OCI-LY7 (cell line): Measurements from ENCODE around the gene HRH3. TPM values are rescaled to one million over a fixed set of nuclear protein-coding genes. Genes with fewer than 3 reads are reported as not detected.

ENCODE experiments used
- BruUV-seq: library from RNA; stranded (reverse); fragments of 400-500 nt; replicated peaks from 2 replicates; lab custom pipeline; 2021; lab: Mats Ljungman, UMichigan
- CTCF ChIA-PET: fragments of 300-600 bp; sonication (Branson Sonifier 250); formaldehyde crosslinking; loops from one replicate; lab custom pipeline; 2022; ENCODE audit warnings: antibody characterized with exemption; ENCODE audit not compliant: unreplicated experiment; lab: Charles Lee
- POLR2A ChIA-PET: fragments of 300-600 bp; sonication (Branson Sonifier 250); formaldehyde crosslinking; loops from one replicate; lab custom pipeline; 2022; ENCODE audit warnings: antibody characterized with exemption; lab: Charles Lee
- DNase-seq: peaks from one replicate; pipeline ENCODE4 v3.0.0-alpha.2; 2015; ENCODE audit warnings: low spot score
- H2AFZ ChIP-seq: fragments of 200-600 bp; sonication (generic), shearing (Covaris generic); 2 replicates; pipeline ENCODE4 v1.6.1; 2014; ENCODE audit warnings: mild to moderate bottlenecking, antibody characterized with exemption, low read length, moderate library complexity
- H3K27ac ChIP-seq: fragments of 200-600 bp; sonication (generic); 2 replicates; pipeline ENCODE4 v1.5.1; 2014; ENCODE audit warnings: mixed run types, low read depth, mild to moderate bottlenecking, moderate library complexity, low read length, inconsistent platforms; ENCODE audit not compliant: poor library complexity, severe bottlenecking
- H3K36me3 ChIP-seq: fragments of 200-600 bp; sonication (generic); 2 replicates; pipeline ENCODE4 v1.6.1; 2014; ENCODE audit warnings: mild to moderate bottlenecking, antibody characterized with exemption, low read length, moderate library complexity, mixed read lengths; ENCODE audit not compliant: insufficient read depth
- H3K4me1 ChIP-seq: fragments of 200-600 bp; sonication (generic); 2 replicates; pipeline ENCODE4 v1.5.1; 2014; ENCODE audit warnings: mild to moderate bottlenecking, low read length; ENCODE audit not compliant: insufficient read depth, poor library complexity, severe bottlenecking
- H3K4me2 ChIP-seq: fragments of 200-600 bp; sonication (generic); 2 replicates; pipeline ENCODE4 v1.6.1; 2014; ENCODE audit warnings: mild to moderate bottlenecking, low read length
- H3K4me3 ChIP-seq: fragments of 200-600 bp; sonication (generic); 2 replicates; pipeline ENCODE4 v1.5.1; 2014; ENCODE audit warnings: mild to moderate bottlenecking, low read depth, low read length; ENCODE audit not compliant: poor library complexity, severe bottlenecking
- H3K79me2 ChIP-seq: fragments of 200-600 bp; sonication (generic); 2 replicates; pipeline ENCODE4 v1.6.1; 2016; ENCODE audit warnings: low read depth, mild to moderate bottlenecking, low read length, moderate library complexity, mixed read lengths; ENCODE audit not compliant: insufficient read depth
- H3K9me2 ChIP-seq: fragments of 200-600 bp; sonication (generic); 2 replicates; pipeline ENCODE4 v1.6.1; 2016; ENCODE audit warnings: mild to moderate bottlenecking, low read length, mixed read lengths; ENCODE audit not compliant: insufficient read depth
- H3K9me3 ChIP-seq: fragments of 200-600 bp; sonication (generic); 2 replicates; pipeline ENCODE4 v1.6.1; 2014; ENCODE audit warnings: mild to moderate bottlenecking, mixed run types, low read length, mixed read lengths
- H4K20me1 ChIP-seq: fragments of 200-600 bp; sonication (generic); 2 replicates; pipeline ENCODE4 v1.6.1; 2014; ENCODE audit warnings: mild to moderate bottlenecking, antibody characterized with exemption, low read length, moderate library complexity, mixed read lengths; ENCODE audit not compliant: insufficient read depth
- EZH2phosphoT487 ChIP-seq: fragments of 200-600 bp; sonication (generic); IDR thresholded peaks from 2 replicates; pipeline ENCODE4 v1.6.1; 2018; ENCODE audit warnings: low read depth, borderline replicate concordance, mild to moderate bottlenecking, mixed run types, antibody characterized with exemption, low read length, moderate library complexity, mixed read lengths
- intact Hi-C: fragments of 100-400 bp; cut with micrococcal nuclease; formaldehyde crosslinking; loops from one replicate; pipeline ENCODE4 v1.10.0; 2022; ENCODE audit not compliant: unreplicated experiment
- total RNA-seq, 2 experiments: library from RNA; depleted of rRNA in 1 of 2; stranded (reverse); fragments of >200 nt in 1 of 2; shearing (Covaris generic) in 1 of 2; gene quantifications; 2 replicates each; pipeline ENCODE4 v1.2.3, GENCODE V29; 2014 to 2022
- TF ChIP-seq, protein P1 (sequence below): fragments of 200-600 bp; sonication (generic); conservative IDR thresholded peaks from 2 replicates; pipeline ENCODE4 v1.5.1; 2014; ENCODE audit warnings: mild to moderate bottlenecking, antibody characterized with exemption, low read length, moderate library complexity, mixed read lengths

HRH3 gene
- total RNA-seq, 2 experiments from 2014 or later, result not detected

DNA sequence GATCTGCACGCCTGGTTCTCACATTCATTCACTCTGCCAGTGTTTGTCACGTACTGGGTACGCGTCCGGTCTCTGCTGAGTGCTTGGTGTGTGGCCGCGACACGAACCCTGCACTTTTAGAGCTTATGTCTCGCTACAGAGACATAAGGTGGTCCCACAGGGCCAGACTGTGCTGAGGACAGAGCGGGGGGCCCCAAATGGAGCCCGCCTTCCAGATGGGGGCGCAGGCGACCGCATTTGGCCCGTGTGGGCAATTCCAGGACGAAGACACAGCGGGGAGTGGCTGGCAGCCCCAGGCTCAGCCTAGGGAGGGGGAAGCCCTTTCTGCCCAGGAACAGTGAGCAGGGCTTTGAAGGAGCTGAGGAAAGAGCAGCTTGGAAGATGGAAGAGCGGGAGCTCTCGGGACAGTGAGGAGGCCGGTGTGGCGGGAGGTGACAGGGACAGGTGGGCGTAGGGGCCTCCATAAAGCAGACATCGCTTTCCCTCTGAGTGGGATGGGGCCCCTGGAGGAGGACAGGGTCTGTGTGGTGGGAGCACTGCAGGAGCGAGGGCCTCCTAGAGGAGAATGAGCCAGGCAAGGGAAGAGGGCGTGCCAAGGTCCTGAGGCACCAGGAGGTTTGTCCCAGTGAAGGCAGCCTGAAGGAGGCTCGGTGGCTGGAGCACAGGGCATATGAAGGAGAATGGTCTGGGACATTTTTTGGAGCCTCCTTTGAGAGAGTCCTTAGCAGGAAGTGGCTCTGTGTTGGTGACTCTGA, 45.0 kb downstream of the HRH3 start:
- no peak for TF ChIP-seq EZH2phosphoT487
- TF ChIP-seq, protein P1, sequence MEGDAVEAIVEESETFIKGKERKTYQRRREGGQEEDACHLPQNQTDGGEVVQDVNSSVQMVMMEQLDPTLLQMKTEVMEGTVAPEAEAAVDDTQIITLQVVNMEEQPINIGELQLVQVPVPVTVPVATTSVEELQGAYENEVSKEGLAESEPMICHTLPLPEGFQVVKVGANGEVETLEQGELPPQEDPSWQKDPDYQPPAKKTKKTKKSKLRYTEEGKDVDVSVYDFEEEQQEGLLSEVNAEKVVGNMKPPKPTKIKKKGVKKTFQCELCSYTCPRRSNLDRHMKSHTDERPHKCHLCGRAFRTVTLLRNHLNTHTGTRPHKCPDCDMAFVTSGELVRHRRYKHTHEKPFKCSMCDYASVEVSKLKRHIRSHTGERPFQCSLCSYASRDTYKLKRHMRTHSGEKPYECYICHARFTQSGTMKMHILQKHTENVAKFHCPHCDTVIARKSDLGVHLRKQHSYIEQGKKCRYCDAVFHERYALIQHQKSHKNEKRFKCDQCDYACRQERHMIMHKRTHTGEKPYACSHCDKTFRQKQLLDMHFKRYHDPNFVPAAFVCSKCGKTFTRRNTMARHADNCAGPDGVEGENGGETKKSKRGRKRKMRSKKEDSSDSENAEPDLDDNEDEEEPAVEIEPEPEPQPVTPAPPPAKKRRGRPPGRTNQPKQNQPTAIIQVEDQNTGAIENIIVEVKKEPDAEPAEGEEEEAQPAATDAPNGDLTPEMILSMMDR, result no peak
- no TSS peak for BruUV-seq

DNA sequence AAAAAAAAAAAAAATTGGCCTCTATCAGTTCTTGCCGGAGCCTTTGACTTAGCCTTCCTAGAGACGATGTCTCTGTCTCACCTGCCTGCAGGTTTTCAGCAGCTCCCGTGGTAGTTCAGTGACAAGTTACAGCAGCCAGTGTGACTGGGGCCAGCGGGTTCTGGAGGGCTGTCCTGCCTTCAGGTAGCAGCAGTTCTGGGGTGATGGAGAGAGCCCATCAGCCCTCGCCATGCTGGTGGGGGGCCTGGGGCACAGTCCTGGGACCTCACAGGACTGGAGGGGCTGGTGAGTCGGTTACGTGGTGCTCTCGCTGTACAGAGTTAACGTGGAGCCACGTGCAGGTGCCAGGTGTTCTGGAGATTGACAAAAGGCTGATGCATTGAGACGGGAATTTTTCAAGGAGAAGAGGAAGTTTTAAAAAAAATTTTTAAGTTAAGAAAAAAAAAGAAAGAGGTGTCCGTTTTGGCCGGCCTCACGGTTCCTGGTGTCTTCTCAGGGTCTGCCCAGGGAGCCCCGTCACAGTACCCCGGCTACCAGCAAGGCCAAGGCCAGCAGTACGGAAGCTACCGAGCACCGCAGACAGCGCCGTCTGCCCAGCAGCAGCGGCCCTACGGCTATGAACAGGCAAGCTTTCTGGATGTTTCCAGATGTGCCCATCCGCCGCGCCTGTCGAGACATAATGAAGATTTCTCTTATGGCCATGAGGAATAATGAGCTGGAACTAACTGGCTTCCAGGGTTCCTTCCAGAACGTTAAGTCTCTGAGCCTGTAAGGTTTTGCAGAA, 45.9 kb downstream of the HRH3 start:
- BruUV-seq, result no TSS peak
- Histone ChIP-seq H3K4me3 (no peak overlapping the region), H3K79me2 (no peaks in the 10 kb centered on the region), H3K27ac (no peak overlapping the region), H3K9me3 (no peaks in the 10 kb centered on the region), H2AFZ (no peak overlapping the region), H3K36me3 (peaks cover 4% of the 10 kb centered on the region; the same call in 1 of the 2 replicates), H3K9me2 (no peaks in the 10 kb centered on the region), H3K4me1 (no peaks in the 10 kb centered on the region), H4K20me1 (no peaks in the 10 kb centered on the region), H3K4me2 (no peak overlapping the region)
- TF ChIP-seq, protein P1, result no peak
- TF ChIP-seq EZH2phosphoT487, result no peak
- intact Hi-C loops, result no loop called here
- CTCF ChIA-PET, result no interaction called here
- DNase-seq, result no peak
- POLR2A ChIA-PET, result interaction anchor here (1.1 kb wide), 1 partner anchor 11 kb away, joined by 3 read pairs; no protein-coding TSS in a partner anchor

More for the DNA sequence above, 45.0 kb downstream of the HRH3 start:
- no peak for DNase-seq
- peaks cover 4% of the 10 kb centered on the region; the same call in 1 of the 2 replicates for H3K36me3 ChIP-seq
- no peaks in the 10 kb centered on the region for H3K79me2 ChIP-seq
- H3K4me3 ChIP-seq, result no peak overlapping the region
- no peak overlapping the region for H2AFZ ChIP-seq
- ChIA-PET POLR2A (interaction anchor here (1.1 kb wide), 1 partner anchor 10 kb away, joined by 3 read pairs; no protein-coding TSS in a partner anchor), CTCF (no interaction called here)
- intact Hi-C loops, result no loop called here
- H3K4me2 ChIP-seq, result no peak overlapping the region
- no peaks in the 10 kb centered on the region for H4K20me1 ChIP-seq
- no peaks in the 10 kb centered on the region for H3K9me2 ChIP-seq
- H3K27ac ChIP-seq, result no peak overlapping the region
- H3K4me1 ChIP-seq, result no peaks in the 10 kb centered on the region
- H3K9me3 ChIP-seq, result no peaks in the 10 kb centered on the region
